Measurements from ENCODE around the gene CDC42BPG. TPM values are rescaled to one million over a fixed set of nuclear protein-coding genes. Genes with fewer than 3 reads are reported as not detected.
A peak's percentile ranks its signal among the peaks of the same experiment; 100 is the strongest.

Gene CDC42BPG
- total RNA-seq, 1 donor from 2014 or later, result 16.3 TPM

- no peak for TF ChIP-seq CTCF (IDR thresholded peaks at IDR 0.05)
- DNase-seq (peak; percentile 89), ATAC-seq (peak; percentile 40 to 61)
- peaks cover 48% of the 10 kb centered on the region for H3K36me3 ChIP-seq
- H3K27ac ChIP-seq, result peak overlapping the region; percentile 100
- H3K27me3 ChIP-seq (ENCODE audit: low read depth), result no peaks in the 10 kb centered on the region
- H3K9me3 ChIP-seq, result no peaks in the 10 kb centered on the region
- intact Hi-C loops (cut with DNase I), result no loop called here
- H3K4me3 ChIP-seq, result peak overlapping the region; percentile 87
- peaks cover 56% of the 10 kb centered on the region for H3K4me1 ChIP-seq
Observed at GRCh38 chr11:64777449-64778222, 66.8 kb downstream of the CDC42BPG start.

GRCh38 chr11:64776875-64777274 lies 67.6 kb downstream of the CDC42BPG start:
- H3K4me3 ChIP-seq, result peak overlapping the region; percentile 87
- H3K4me1 ChIP-seq, result peaks cover 64% of the 10 kb centered on the region
- no peak overlapping the region for H3K27ac ChIP-seq
- H3K27me3 ChIP-seq (ENCODE audit: low read depth), result no peaks in the 10 kb centered on the region
- DNase-seq (peak; percentile 10), ATAC-seq (no peak)
- H3K36me3 ChIP-seq, result peaks cover 55% of the 10 kb centered on the region
- no peak for TF ChIP-seq CTCF (IDR thresholded peaks at IDR 0.05)
- intact Hi-C loops (cut with DNase I), result no loop called here
- no peaks in the 10 kb centered on the region for H3K9me3 ChIP-seq

- H3K4me3 ChIP-seq, result peak overlapping the region; percentile 87
- H3K27ac ChIP-seq, result no peak overlapping the region
- TF ChIP-seq CTCF (IDR thresholded peaks at IDR 0.05), result no peak
- H3K9me3 ChIP-seq, result no peaks in the 10 kb centered on the region
- H3K27me3 ChIP-seq (ENCODE audit: low read depth), result no peaks in the 10 kb centered on the region
- DNase-seq (no peak), ATAC-seq (no peak)
- peaks cover 60% of the 10 kb centered on the region for H3K36me3 ChIP-seq
- intact Hi-C loops (cut with DNase I), result no loop called here
- H3K4me1 ChIP-seq, result peaks cover 68% of the 10 kb centered on the region
Observed at GRCh38 chr11:64776425-64776824, 68.0 kb downstream of the CDC42BPG start.

GRCh38 chr11:64774144-64774543 lies 70.3 kb downstream of the CDC42BPG start:
- H3K9me3 ChIP-seq, result no peaks in the 10 kb centered on the region
- TF ChIP-seq CTCF (IDR thresholded peaks at IDR 0.05), result no peak
- no peak for DNase-seq
- no peak overlapping the region for H3K27ac ChIP-seq
- intact Hi-C loops (cut with DNase I), result no loop called here
- peaks cover 83% of the 10 kb centered on the region for H3K36me3 ChIP-seq
- H3K4me3 ChIP-seq, result no peak overlapping the region
- no peak for ATAC-seq
- H3K4me1 ChIP-seq, result peaks cover 60% of the 10 kb centered on the region
- no peaks in the 10 kb centered on the region for H3K27me3 ChIP-seq (ENCODE audit: low read depth)

Other genes with a start within 250 kb of the CDC42BPG start
- gene NRXN2, start 121.5 kb downstream of the CDC42BPG start, total RNA-seq, result 1.7 TPM
- 30.4 TPM for gene RASGRP2, start 100.5 kb downstream of the CDC42BPG start, total RNA-seq
- 2.6 TPM for gene PYGM, start 84.7 kb downstream of the CDC42BPG start, total RNA-seq
- 269 TPM for gene SF1, start 66.1 kb downstream of the CDC42BPG start, total RNA-seq
- 29.1 TPM for gene MAP4K2, start 41.4 kb downstream of the CDC42BPG start, total RNA-seq
- gene MEN1, start 34.1 kb downstream of the CDC42BPG start, total RNA-seq, result 22.7 TPM
- 73.4 TPM for gene EHD1, start 34.0 kb upstream of the CDC42BPG start, total RNA-seq
- 21.7 TPM for gene ATG2A, start 72.6 kb upstream of the CDC42BPG start, total RNA-seq
- 23.9 TPM for gene PPP2R5B, start 80.0 kb upstream of the CDC42BPG start, total RNA-seq
- gene GPHA2, start 91.2 kb upstream of the CDC42BPG start, total RNA-seq, result not detected
- gene MAJIN, start 127.5 kb upstream of the CDC42BPG start, total RNA-seq, result not detected
- 8.6 TPM for gene BATF2, start 152.3 kb upstream of the CDC42BPG start, total RNA-seq
- 74.1 TPM for gene ARL2, start 169.5 kb upstream of the CDC42BPG start, total RNA-seq
- gene SNX15, start 182.8 kb upstream of the CDC42BPG start, total RNA-seq, result 25.4 TPM
- gene SAC3D1, start 196.6 kb upstream of the CDC42BPG start, total RNA-seq, result 12.6 TPM
- gene NAALADL1, start 213.9 kb upstream of the CDC42BPG start, total RNA-seq, result 12.2 TPM
- 2.8 TPM for gene CDCA5, start 239.4 kb upstream of the CDC42BPG start, total RNA-seq
- 29.0 TPM for gene ZFPL1, start 239.6 kb upstream of the CDC42BPG start, total RNA-seq